Ovary (tissue), 3 donors: ENCODE measurements around the gene C8G.

Experiments used
- CTCF ChIP-seq, 3 donors: fragments of 450-650 bp in 2 of 3; fragments of 200-600 bp in 1 of 3; IDR thresholded peaks; one replicate each; pipeline versions ENCODE4 v1.5.1 to v1.8.0; 2016 to 2022; ENCODE audit warnings: antibody characterized with exemption in 3 of 3, mild to moderate bottlenecking in 1 of 3
- EP300 ChIP-seq: sonication (generic); formaldehyde crosslinking; IDR thresholded peaks from one replicate; pipeline ENCODE4 v1.6.1; 2017; ENCODE audit warnings: antibody characterized with exemption
- POLR2A ChIP-seq: fragments of 450-650 bp; IDR thresholded peaks from one replicate; pipeline ENCODE4 v1.6.1; 2017; ENCODE audit warnings: antibody characterized with exemption, mild to moderate bottlenecking, moderate library complexity
- donor health status: DM: no; HTN: no; CAD: no.

- TF ChIP-seq POLR2A (no peak), CTCF (IDR thresholded peaks at IDR 0.05) (no peak), EP300 (no peak)
Measured at GRCh38 chr9:136985027-136985602, 40.1 kb downstream of the C8G start.
